Activated CD4-positive, alpha-beta T cell treated with anti-CD3 and anti-CD28 coated beads, Interleukin-2, Interleukin-4, amounts not matched to agents 100 ng/mL and 50 ng/mL, durations not matched to agents 16 hours and 8 hours (primary cell): ENCODE measurements around the gene ANKRD20A1.
"Not testable (repeated sequence)": the region's sequence is repeated elsewhere in the genome, so short reads cannot be mapped to it uniquely, and the experiment has no call there.

Experiments
- DNase-seq: peaks from one replicate; pipeline ENCODE4 v3.0.0-alpha.2; 2020; ENCODE audit warnings: low spot score

The ANKRD20A1 gene

GRCh38 chr9:67858871-67859270 lies at the start of gene ANKRD20A1:
TSS of gene ANKRD20A1 (plus strand) at chr9:67858931. CDS start at chr9:67859427, 496 bp downstream.
- not testable (repeated sequence) for DNase-seq

GRCh38 chr9:67832088-67832487 lies 26.6 kb upstream of the ANKRD20A1 start:
- DNase-seq = peak; percentile 40
